ENCODE data around the gene VMP1. TPM values are rescaled to one million over a fixed set of nuclear protein-coding genes. Genes with fewer than 3 reads are reported as not detected.

Gene VMP1
- total and polyA plus RNA-seq, 2 of the 13 experiments (the other 11 are each of a cell fraction or from before 2014, with no cell fraction given) = 186 to 271 TPM

GRCh38 chr17:59837308-59838051, 130.0 kb downstream of the VMP1 start (continued):
- TF ChIP-seq, protein P1, sequence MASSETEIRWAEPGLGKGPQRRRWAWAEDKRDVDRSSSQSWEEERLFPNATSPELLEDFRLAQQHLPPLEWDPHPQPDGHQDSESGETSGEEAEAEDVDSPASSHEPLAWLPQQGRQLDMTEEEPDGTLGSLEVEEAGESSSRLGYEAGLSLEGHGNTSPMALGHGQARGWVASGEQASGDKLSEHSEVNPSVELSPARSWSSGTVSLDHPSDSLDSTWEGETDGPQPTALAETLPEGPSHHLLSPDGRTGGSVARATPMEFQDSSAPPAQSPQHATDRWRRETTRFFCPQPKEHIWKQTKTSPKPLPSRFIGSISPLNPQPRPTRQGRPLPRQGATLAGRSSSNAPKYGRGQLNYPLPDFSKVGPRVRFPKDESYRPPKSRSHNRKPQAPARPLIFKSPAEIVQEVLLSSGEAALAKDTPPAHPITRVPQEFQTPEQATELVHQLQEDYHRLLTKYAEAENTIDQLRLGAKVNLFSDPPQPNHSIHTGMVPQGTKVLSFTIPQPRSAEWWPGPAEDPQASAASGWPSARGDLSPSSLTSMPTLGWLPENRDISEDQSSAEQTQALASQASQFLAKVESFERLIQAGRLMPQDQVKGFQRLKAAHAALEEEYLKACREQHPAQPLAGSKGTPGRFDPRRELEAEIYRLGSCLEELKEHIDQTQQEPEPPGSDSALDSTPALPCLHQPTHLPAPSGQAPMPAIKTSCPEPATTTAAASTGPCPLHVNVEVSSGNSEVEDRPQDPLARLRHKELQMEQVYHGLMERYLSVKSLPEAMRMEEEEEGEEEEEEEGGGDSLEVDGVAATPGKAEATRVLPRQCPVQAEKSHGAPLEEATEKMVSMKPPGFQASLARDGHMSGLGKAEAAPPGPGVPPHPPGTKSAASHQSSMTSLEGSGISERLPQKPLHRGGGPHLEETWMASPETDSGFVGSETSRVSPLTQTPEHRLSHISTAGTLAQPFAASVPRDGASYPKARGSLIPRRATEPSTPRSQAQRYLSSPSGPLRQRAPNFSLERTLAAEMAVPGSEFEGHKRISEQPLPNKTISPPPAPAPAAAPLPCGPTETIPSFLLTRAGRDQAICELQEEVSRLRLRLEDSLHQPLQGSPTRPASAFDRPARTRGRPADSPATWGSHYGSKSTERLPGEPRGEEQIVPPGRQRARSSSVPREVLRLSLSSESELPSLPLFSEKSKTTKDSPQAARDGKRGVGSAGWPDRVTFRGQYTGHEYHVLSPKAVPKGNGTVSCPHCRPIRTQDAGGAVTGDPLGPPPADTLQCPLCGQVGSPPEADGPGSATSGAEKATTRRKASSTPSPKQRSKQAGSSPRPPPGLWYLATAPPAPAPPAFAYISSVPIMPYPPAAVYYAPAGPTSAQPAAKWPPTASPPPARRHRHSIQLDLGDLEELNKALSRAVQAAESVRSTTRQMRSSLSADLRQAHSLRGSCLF (CRISPR knock-in tag; IDR thresholded peaks at IDR 0.05; ENCODE audit: borderline replicate concordance) = no peak
- TF ChIP-seq ZNF225 (CRISPR knock-in tag; IDR thresholded peaks at IDR 0.05) = no peak
- TF ChIP-seq MXD1 (CRISPR knock-in tag; IDR thresholded peaks at IDR 0.05) = no peak
- peak; percentile 88 for TF ChIP-seq ZNF24 (IDR thresholded peaks at IDR 0.05)
- TF ChIP-seq, protein P2, sequence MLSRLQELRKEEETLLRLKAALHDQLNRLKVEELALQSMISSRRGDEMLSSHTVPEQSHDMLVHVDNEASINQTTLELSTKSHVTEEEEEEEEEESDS (CRISPR knock-in tag; IDR thresholded peaks at IDR 0.05; ENCODE audit: borderline replicate concordance) = 0 out of 2 replicates have a peak, but pooled peaks have one; percentile 10
- peak; percentile 89 for TF ChIP-seq HNF1B (CRISPR knock-in tag; IDR thresholded peaks at IDR 0.05)
- TF ChIP-seq TARDBP (CRISPR knock-in tag; IDR thresholded peaks at IDR 0.05) = peak; percentile 74; the same call in 1 of the 2 replicates
- TF ChIP-seq U2AF1 (optimal IDR thresholded peaks at IDR 0.05; ENCODE audit: low read depth, low read length) = no peak
- TF ChIP-seq, protein P3, sequence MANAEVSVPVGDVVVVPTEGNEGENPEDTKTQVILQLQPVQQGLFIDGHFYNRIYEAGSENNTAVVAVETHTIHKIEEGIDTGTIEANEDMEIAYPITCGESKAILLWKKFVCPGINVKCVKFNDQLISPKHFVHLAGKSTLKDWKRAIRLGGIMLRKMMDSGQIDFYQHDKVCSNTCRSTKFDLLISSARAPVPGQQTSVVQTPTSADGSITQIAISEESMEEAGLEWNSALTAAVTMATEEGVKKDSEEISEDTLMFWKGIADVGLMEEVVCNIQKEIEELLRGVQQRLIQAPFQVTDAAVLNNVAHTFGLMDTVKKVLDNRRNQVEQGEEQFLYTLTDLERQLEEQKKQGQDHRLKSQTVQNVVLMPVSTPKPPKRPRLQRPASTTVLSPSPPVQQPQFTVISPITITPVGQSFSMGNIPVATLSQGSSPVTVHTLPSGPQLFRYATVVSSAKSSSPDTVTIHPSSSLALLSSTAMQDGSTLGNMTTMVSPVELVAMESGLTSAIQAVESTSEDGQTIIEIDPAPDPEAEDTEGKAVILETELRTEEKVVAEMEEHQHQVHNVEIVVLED (CRISPR knock-in tag; IDR thresholded peaks at IDR 0.05; ENCODE audit: borderline replicate concordance) = no peak; the same call in 1 of the 2 replicates
- TF ChIP-seq, protein P4, sequence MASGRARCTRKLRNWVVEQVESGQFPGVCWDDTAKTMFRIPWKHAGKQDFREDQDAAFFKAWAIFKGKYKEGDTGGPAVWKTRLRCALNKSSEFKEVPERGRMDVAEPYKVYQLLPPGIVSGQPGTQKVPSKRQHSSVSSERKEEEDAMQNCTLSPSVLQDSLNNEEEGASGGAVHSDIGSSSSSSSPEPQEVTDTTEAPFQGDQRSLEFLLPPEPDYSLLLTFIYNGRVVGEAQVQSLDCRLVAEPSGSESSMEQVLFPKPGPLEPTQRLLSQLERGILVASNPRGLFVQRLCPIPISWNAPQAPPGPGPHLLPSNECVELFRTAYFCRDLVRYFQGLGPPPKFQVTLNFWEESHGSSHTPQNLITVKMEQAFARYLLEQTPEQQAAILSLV (CRISPR knock-in tag; IDR thresholded peaks at IDR 0.05; ENCODE audit: borderline replicate concordance) = no peak
- no peak for TF ChIP-seq ZNF251 (CRISPR knock-in tag; IDR thresholded peaks at IDR 0.05)
- TF ChIP-seq PHF5A (CRISPR knock-in tag; IDR thresholded peaks at IDR 0.05; ENCODE audit: low read depth, unreplicated experiment) = peak; percentile 58
- peak; percentile 60 for TF ChIP-seq RBFOX2 (IDR thresholded peaks at IDR 0.05; ENCODE audit: low read depth, low read length)
- no peak for TF ChIP-seq TRIM24 (CRISPR knock-in tag; IDR thresholded peaks at IDR 0.05)
- no peak for TF ChIP-seq RNF2 (conservative IDR thresholded peaks at IDR 0.05; ENCODE audit: low read depth)
- TF ChIP-seq ZNF329 (CRISPR knock-in tag; IDR thresholded peaks at IDR 0.05; ENCODE audit: low read depth) = no peak
- no peak for TF ChIP-seq ZNF720 (CRISPR knock-in tag; IDR thresholded peaks at IDR 0.05)
